Keratinocyte (primary cell): Measurements from ENCODE around the gene EPYC. TPM values are rescaled to one million over a fixed set of nuclear protein-coding genes. Genes with fewer than 3 reads are reported as not detected.

Source experiments
- DNase-seq: peaks from one replicate; pipeline ENCODE4 v3.0.0-alpha.2; 2011; ENCODE audit warnings: low read depth, missing footprints, low spot score
- FAIRE-seq: peaks from 2 replicates; lab custom pipeline; 2011; peaks lifted over from hg19 to GRCh38; lab: Jason Lieb, UNC
- H2AFZ ChIP-seq: 2 replicates; pipeline ENCODE4 v1.6.0; 2012; ENCODE audit warnings: low read length, control low read depth, inconsistent platforms; ENCODE audit not compliant: control insufficient read depth
- H3K27ac ChIP-seq: 2 replicates; pipeline ENCODE4 v1.5.1; 2011; ENCODE audit warnings: low read length; ENCODE audit not compliant: control insufficient read depth, insufficient read depth
- H3K27me3 ChIP-seq: 3 replicates; pipeline ENCODE4 v1.6.0; 2011; ENCODE audit warnings: low read length; ENCODE audit not compliant: control insufficient read depth, insufficient read depth; ENCODE audit errors: extremely low read depth
- H3K36me3 ChIP-seq, 2 experiments: 2 replicates in 1 of 2; 3 replicates in 1 of 2; pipeline ENCODE4 v1.5.1; 2011; ENCODE audit warnings: low read length in 2 of 2, mild to moderate bottlenecking in 1 of 2; ENCODE audit not compliant: control insufficient read depth in 2 of 2, insufficient read depth in 2 of 2; ENCODE audit errors: extremely low read depth in 1 of 2
- H3K4me1 ChIP-seq: 3 replicates; pipeline ENCODE4 v1.5.1; 2011; ENCODE audit warnings: low read length; ENCODE audit not compliant: control insufficient read depth, insufficient read depth; ENCODE audit errors: extremely low read depth
- H3K4me2 ChIP-seq: 3 replicates; pipeline ENCODE4 v1.6.0; 2011; ENCODE audit warnings: low read depth, low read length; ENCODE audit not compliant: control insufficient read depth, insufficient read depth; ENCODE audit errors: extremely low read depth
- H3K4me3 ChIP-seq, 3 experiments: fragments of 200-600 bp in 1 of 3; sonication (generic) in 1 of 3; 2 replicates in 2 of 3; 3 replicates in 1 of 3; pipeline ENCODE4 v1.5.1; 2011 to 2016; ENCODE audit warnings: low read length in 3 of 3, mild to moderate bottlenecking in 3 of 3, control low read depth in 2 of 3, inconsistent platforms in 1 of 3, low read depth in 1 of 3, mixed read lengths in 1 of 3, mixed run types in 1 of 3, moderate library complexity in 1 of 3; ENCODE audit not compliant: control insufficient read depth in 2 of 3, insufficient read depth in 2 of 3; ENCODE audit errors: extremely low read depth in 1 of 3
- H3K79me2 ChIP-seq: 2 replicates; pipeline ENCODE4 v1.6.0; 2012; ENCODE audit warnings: low read length; ENCODE audit not compliant: control insufficient read depth, insufficient read depth
- H3K9ac ChIP-seq: 3 replicates; pipeline ENCODE4 v1.6.0; 2011; ENCODE audit warnings: low read length; ENCODE audit not compliant: control insufficient read depth, insufficient read depth; ENCODE audit errors: extremely low read depth
- H3K9me1 ChIP-seq: 3 replicates; pipeline ENCODE4 v1.6.0; 2011; ENCODE audit warnings: low read length; ENCODE audit not compliant: control insufficient read depth, insufficient read depth; ENCODE audit errors: extremely low read depth
- H3K9me3 ChIP-seq: 2 replicates; pipeline ENCODE4 v1.5.1; 2012; ENCODE audit warnings: low read depth, low read length; ENCODE audit not compliant: control insufficient read depth
- H4K20me1 ChIP-seq: 3 replicates; pipeline ENCODE4 v1.6.0; 2011; ENCODE audit warnings: low read length; ENCODE audit not compliant: control insufficient read depth, insufficient read depth; ENCODE audit errors: extremely low read depth
- CTCF ChIP-seq, 3 experiments: IDR thresholded peaks in 1 of 3; conservative IDR thresholded peaks in 1 of 3; optimal IDR thresholded peaks in 1 of 3; 2 replicates in 2 of 3; 3 replicates in 1 of 3; pipeline versions ENCODE3 to v1.5.1; 2011; ENCODE audit warnings: low read length in 3 of 3, mild to moderate bottlenecking in 3 of 3, moderate library complexity in 2 of 3, control low read depth in 1 of 3, inconsistent platforms in 1 of 3; ENCODE audit not compliant: insufficient read depth in 2 of 3; ENCODE audit errors: extremely low read depth in 1 of 3
- EZH2 ChIP-seq: IDR thresholded peaks from one replicate; pipeline ENCODE4 v1.6.1; 2012; ENCODE audit warnings: inconsistent platforms, mild to moderate bottlenecking, low read length, moderate library complexity
- dilution Hi-C: fragments of 300-500 bp; cut with MboI; formaldehyde crosslinking; loops from one replicate; pipeline ENCODE4 v1.7.0; 2020; ENCODE audit warnings: low sequenced_read_pairs; ENCODE audit not compliant: extremely low pct_ligation_motif_present
- polyA plus RNA-seq, 5 experiments: library from polyadenylated mRNA; depleted of rRNA in 3 of 5; stranded (reverse) in 3 of 5; stranded (forward) in 1 of 5; unstranded in 1 of 5; fragments of >200 nt; gene quantifications; 1 replicate in 1 of 5; 2 replicates in 3 of 5; 3 replicates in 1 of 5; pipeline versions ENCODE4 v1.2.1 to v1.2.3, GENCODE V29; 2011 to 2012; ENCODE audit warnings: missing spikeins in 2 of 5, low read depth in 1 of 5, low replicate concordance in 1 of 5

The EPYC gene
- polyA plus RNA-seq, 1 donor (not counting 4 experiments of a cell fraction or from before 2014, with no cell fraction given) = not detected

- dilution Hi-C loops = no loop called here
- FAIRE-seq (no peak), DNase-seq (no peak)
- H3K9me3 ChIP-seq = no peaks in the 10 kb centered on the region
- TF ChIP-seq CTCF (optimal IDR thresholded peaks at IDR 0.05 in 1 of 3, IDR thresholded peaks at IDR 0.05 in 1 of 3, conservative IDR thresholded peaks at IDR 0.05 in 1 of 3; ENCODE audit: extremely low read depth in 1 of 3, insufficient read depth in 2 of 3, low read length in 3 of 3) = no peak
- TF ChIP-seq EZH2 = no peak
- no peak overlapping the region for H3K4me3 ChIP-seq
- no peak overlapping the region for H3K9ac ChIP-seq
- H3K79me2 ChIP-seq = no peaks in the 10 kb centered on the region
- H3K27ac ChIP-seq = no peak overlapping the region
- H3K27me3 ChIP-seq = no peaks in the 10 kb centered on the region
- H4K20me1 ChIP-seq = no peaks in the 10 kb centered on the region
- H3K4me1 ChIP-seq = no peaks in the 10 kb centered on the region
- H2AFZ ChIP-seq = no peak overlapping the region
- no peaks in the 10 kb centered on the region for H3K9me1 ChIP-seq
- no peak overlapping the region for H3K4me2 ChIP-seq
- no peaks in the 10 kb centered on the region for H3K36me3 ChIP-seq
These were observed 28.5 kb upstream of the EPYC start for GRCh38 chr12:91033251-91033650.

GRCh38 chr12:91023326-91024004 is 18.7 kb upstream of the EPYC start:
- peak; percentile 86 for FAIRE-seq
- Histone ChIP-seq H4K20me1 (no peaks in the 10 kb centered on the region), H3K4me3 (no peak overlapping the region), H3K4me2 (no peak overlapping the region), H3K9me3 (no peaks in the 10 kb centered on the region), H3K27ac (no peak overlapping the region), H3K9ac (no peak overlapping the region), H3K36me3 (no peaks in the 10 kb centered on the region), H3K79me2 (no peaks in the 10 kb centered on the region), H3K27me3 (no peaks in the 10 kb centered on the region), H2AFZ (no peak overlapping the region), H3K4me1 (no peaks in the 10 kb centered on the region), H3K9me1 (no peaks in the 10 kb centered on the region)
- dilution Hi-C loops = no loop called here
- TF ChIP-seq CTCF (optimal IDR thresholded peaks at IDR 0.05 in 1 of 3, IDR thresholded peaks at IDR 0.05 in 1 of 3, conservative IDR thresholded peaks at IDR 0.05 in 1 of 3; ENCODE audit: extremely low read depth in 1 of 3, insufficient read depth in 2 of 3, low read length in 3 of 3) (no peak), EZH2 (no peak)
- no peak for DNase-seq
